GM23338 (cell line): ENCODE data around the gene GSG1L. TPM values are rescaled to one million over a fixed set of nuclear protein-coding genes. Genes with fewer than 3 reads are reported as not detected.

Source experiments
- ATAC-seq: fragments of 200-7000 bp; cut with Tn5 transposase; 3 replicates; pipeline ENCODE4 v1.9.1; 2020
- DNase-seq: peaks from one replicate; pipeline ENCODE4 v3.0.0-alpha.2; 2015; ENCODE audit warnings: low spot score
- H2AFZ ChIP-seq: fragments of 200-600 bp; sonication (generic); 2 replicates; pipeline ENCODE4 v1.8.0; 2016; ENCODE audit warnings: antibody characterized with exemption, mild to moderate bottlenecking, moderate library complexity
- H3F3A ChIP-seq: fragments of 200-600 bp; sonication (generic); replicated peaks from 2 replicates; pipeline ENCODE4 v1.8.0; 2017; ENCODE audit warnings: antibody characterized with exemption, mixed run types, low read depth
- H3K27ac ChIP-seq: fragments of 200-600 bp; sonication (generic); 2 replicates; pipeline ENCODE4 v1.6.1; 2016; ENCODE audit warnings: low read depth
- H3K27me3 ChIP-seq: fragments of 200-600 bp; sonication (generic); 2 replicates; pipeline ENCODE4 v1.8.0; 2016; ENCODE audit warnings: mild to moderate bottlenecking, mixed run types, moderate library complexity; ENCODE audit not compliant: insufficient read depth
- H3K36me3 ChIP-seq: fragments of 200-600 bp; sonication (generic); 2 replicates; pipeline ENCODE4 v1.8.0; 2016; ENCODE audit warnings: mild to moderate bottlenecking; ENCODE audit not compliant: insufficient read depth
- H3K4me1 ChIP-seq: fragments of 200-600 bp; sonication (generic); 2 replicates; pipeline ENCODE4 v1.8.0; 2016; ENCODE audit warnings: mild to moderate bottlenecking, moderate library complexity; ENCODE audit not compliant: insufficient read depth
- H3K4me2 ChIP-seq: fragments of 200-600 bp; sonication (generic); 2 replicates; pipeline ENCODE4 v1.7.1; 2017; ENCODE audit warnings: mixed run types
- H3K4me3 ChIP-seq: fragments of 200-600 bp; sonication (generic); 2 replicates; pipeline ENCODE4 v1.6.1; 2016; ENCODE audit warnings: mixed run types
- H3K79me2 ChIP-seq: fragments of 200-600 bp; sonication (generic); replicated peaks from 2 replicates; pipeline ENCODE4 v1.8.0; 2017; ENCODE audit warnings: mild to moderate bottlenecking; ENCODE audit not compliant: insufficient read depth
- H3K9me2 ChIP-seq: fragments of 200-600 bp; sonication (generic); 2 replicates; pipeline ENCODE4 v1.8.0; 2017; ENCODE audit not compliant: insufficient read depth
- H4K20me1 ChIP-seq: fragments of 200-600 bp; sonication (generic); replicated peaks from 2 replicates; pipeline ENCODE4 v1.8.0; 2017; ENCODE audit warnings: mild to moderate bottlenecking; ENCODE audit not compliant: insufficient read depth
- H3K27ac Mint-ChIP-seq: 2 replicates; pipeline ENCODE4 v1.8.0; 2020; ENCODE audit warnings: inconsistent platforms, mild to moderate bottlenecking, moderate library complexity, mixed read lengths
- H3K27me3 Mint-ChIP-seq: 3 replicates; pipeline ENCODE4 v1.8.0; 2022; ENCODE audit warnings: low read depth, mild to moderate bottlenecking, moderate library complexity, mixed read lengths, inconsistent platforms; ENCODE audit not compliant: insufficient read depth, poor library complexity
- H3K36me3 Mint-ChIP-seq: 3 replicates; pipeline ENCODE4 v1.8.0; 2021; ENCODE audit warnings: low read depth, mild to moderate bottlenecking, inconsistent platforms, moderate library complexity, mixed read lengths
- H3K4me1 Mint-ChIP-seq: 3 replicates; pipeline ENCODE4 v1.8.0; 2020; ENCODE audit warnings: mild to moderate bottlenecking, inconsistent platforms, mixed read lengths
- H3K4me3 Mint-ChIP-seq: 3 replicates; pipeline ENCODE4 v1.8.0; 2021; ENCODE audit warnings: moderate library complexity, mild to moderate bottlenecking, inconsistent platforms, mixed read lengths
- H3K9me3 Mint-ChIP-seq: 3 replicates; pipeline ENCODE4 v1.8.0; 2020; ENCODE audit warnings: moderate library complexity, mild to moderate bottlenecking, inconsistent platforms, mixed read lengths
- CREB1 ChIP-seq: fragments of 250-450 bp; sonication (Bioruptor Pico); IDR thresholded peaks from 2 replicates; pipeline ENCODE4 v1.5.0; 2020; ENCODE audit warnings: low read depth, mild to moderate bottlenecking, moderate library complexity
- CTCF ChIP-seq, 2 experiments: fragments of 200-600 bp in 1 of 2; sonication (generic) in 1 of 2; conservative IDR thresholded peaks; 2 replicates each; pipeline versions ENCODE4 v1.5.1 to v1.6.1; 2016 to 2017; ENCODE audit warnings: antibody characterized with exemption in 2 of 2, low read depth in 2 of 2, mild to moderate bottlenecking in 2 of 2, moderate library complexity in 1 of 2
- ETS1 ChIP-seq: IDR thresholded peaks from 2 replicates; pipeline ENCODE4 v1.6.1; 2016; ENCODE audit warnings: antibody characterized with exemption
- EZH2 ChIP-seq: fragments of 200-600 bp; sonication (generic); IDR thresholded peaks from one replicate; pipeline ENCODE4 v1.8.0; 2017; ENCODE audit warnings: antibody characterized with exemption, mild to moderate bottlenecking, low read depth; ENCODE audit not compliant: unreplicated experiment
- EZH2phosphoT487 ChIP-seq: fragments of 200-600 bp; sonication (generic); IDR thresholded peaks from one replicate; pipeline ENCODE4 v1.8.1; 2018; ENCODE audit warnings: antibody characterized with exemption; ENCODE audit not compliant: unreplicated experiment
- JUNB ChIP-seq: IDR thresholded peaks from one replicate; pipeline ENCODE4 v1.6.1; 2016; ENCODE audit warnings: antibody characterized with exemption; ENCODE audit not compliant: unreplicated experiment
- NANOG ChIP-seq: IDR thresholded peaks from 2 replicates; pipeline ENCODE4 v1.6.1; 2016; ENCODE audit warnings: antibody characterized with exemption, borderline replicate concordance
- ZNF114 ChIP-seq: fragments of 250-450 bp; sonication (Bioruptor Pico); IDR thresholded peaks from 2 replicates; pipeline ENCODE4 v1.5.0; 2020; ENCODE audit warnings: mild to moderate bottlenecking, moderate library complexity
- ZNF331 ChIP-seq: fragments of 250-450 bp; sonication (Bioruptor Pico); IDR thresholded peaks from 2 replicates; pipeline ENCODE4 v1.5.0; 2020; ENCODE audit warnings: low read depth, mild to moderate bottlenecking, moderate library complexity
- ZNF462 ChIP-seq: fragments of 250-450 bp; sonication (Bioruptor Pico); IDR thresholded peaks from 2 replicates; pipeline ENCODE4 v1.5.0; 2020; ENCODE audit warnings: mild to moderate bottlenecking, moderate library complexity
- polyA plus RNA-seq: library from polyadenylated mRNA; unstranded; fragments of >200 nt; fragmentation: Nextera tagmentation; extraction: Ambion mirVana; gene quantifications from 2 replicates; pipeline ENCODE4 v1.2.1, GENCODE V29; 2016
- total RNA-seq: library from RNA; depleted of rRNA; stranded (reverse); fragments of >200 nt; shearing (Covaris generic); gene quantifications from 2 replicates; pipeline ENCODE4 v1.2.3, GENCODE V29; 2014

GSG1L gene
- total and polyA plus RNA-seq, 2 experiments from 2014 or later: 0.36 to 0.63 TPM

- peaks cover 13% of the 10 kb centered on the region for H3K27me3 Mint-ChIP-seq
- H3K4me3 ChIP-seq: no peak overlapping the region
- H3K4me1 Mint-ChIP-seq: no peaks in the 10 kb centered on the region
- no peaks in the 10 kb centered on the region for H3F3A ChIP-seq
- no peak overlapping the region for H3K4me2 ChIP-seq
- no peaks in the 10 kb centered on the region for H3K36me3 Mint-ChIP-seq
- TF ChIP-seq EZH2phosphoT487 (no peak), ZNF462 (no peak), ZNF114 (CRISPR knock-in tag) (no peak), CTCF (conservative IDR thresholded peaks at IDR 0.05; ENCODE audit: low read depth in 2 of 2) (no peak), ZNF331 (CRISPR knock-in tag) (no peak), CREB1 (no peak), JUNB (no peak), NANOG (no peak), ETS1 (no peak), EZH2 (no peak)
- no peaks in the 10 kb centered on the region for H3K79me2 ChIP-seq
- ATAC-seq: no peak
- H3K27ac ChIP-seq: no peak overlapping the region
- no peaks in the 10 kb centered on the region for H3K36me3 ChIP-seq
- DNase-seq: no peak
- H3K27ac Mint-ChIP-seq: no peak overlapping the region
- H3K4me3 Mint-ChIP-seq: no peak overlapping the region
- H3K9me3 Mint-ChIP-seq: no peaks in the 10 kb centered on the region; the same call in 2 of the 3 replicates
- H3K4me1 ChIP-seq: no peaks in the 10 kb centered on the region
- no peaks in the 10 kb centered on the region for H3K27me3 ChIP-seq
- no peak overlapping the region for H2AFZ ChIP-seq
- peaks cover 3% of the 10 kb centered on the region; the same call in 1 of the 2 replicates for H3K9me2 ChIP-seq
- no peaks in the 10 kb centered on the region for H4K20me1 ChIP-seq
Measured at GRCh38 chr16:27907457-27907972, 156.0 kb downstream of the GSG1L start.
